Measurements from ENCODE around the gene SLC37A2.

The SLC37A2 gene

DNA sequence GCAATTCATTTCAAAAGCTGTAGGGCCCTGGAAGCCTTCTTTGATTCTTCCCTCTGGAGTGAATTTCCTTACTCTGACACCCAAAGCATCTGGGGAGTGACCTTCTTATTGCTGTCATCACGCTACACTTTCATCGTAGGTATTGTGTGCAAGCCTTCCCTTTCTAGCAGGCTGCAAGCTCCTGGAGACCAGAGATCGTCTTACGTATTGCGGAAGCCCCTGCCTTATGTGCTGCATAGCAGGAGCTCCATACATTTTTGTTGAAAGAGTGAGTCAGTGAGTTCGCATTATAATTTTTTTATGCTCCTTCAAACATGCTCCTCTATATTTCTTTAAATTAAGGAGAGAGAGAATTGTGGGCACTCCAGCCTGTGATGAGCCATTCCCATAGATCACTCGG lies 69.5 kb downstream of the SLC37A2 start:
- no peak overlapping the region for H3K14ac ChIP-seq (ENCODE audit: low read length)
- peak in 1 of 2 donors; percentile 17 for DNase-seq
- H3K36me3 ChIP-seq (ENCODE audit: control insufficient read depth in 1 of 2, insufficient read depth in 2 of 2, low read length in 2 of 2): no peaks in the 10 kb centered on the region
- no peak overlapping the region for H4K12ac ChIP-seq (ENCODE audit: low read depth, low read length)
- H2AFZ ChIP-seq (ENCODE audit: insufficient read depth, low read length, poor library complexity): no peak overlapping the region
- no peak overlapping the region for H2BK5ac ChIP-seq (ENCODE audit: low read depth, low read length, poor library complexity)
- no peak overlapping the region for H2AK5ac ChIP-seq (ENCODE audit: low read length)
- no peak overlapping the region for H3K18ac ChIP-seq (ENCODE audit: low read length)
- no peak overlapping the region for H4K8ac ChIP-seq (ENCODE audit: low read depth, low read length)
- no peak overlapping the region for H2BK12ac ChIP-seq (ENCODE audit: low read length)
- H3K27me3 ChIP-seq (ENCODE audit: insufficient read depth, low read length): no peaks in the 10 kb centered on the region
- no peak overlapping the region for H3K4me3 ChIP-seq (ENCODE audit: low read depth, low read length)
- H3K23ac ChIP-seq (ENCODE audit: low read length): no peak overlapping the region
- H3K4me2 ChIP-seq (ENCODE audit: low read length): no peak overlapping the region
- H3K9ac ChIP-seq (ENCODE audit: low read length): no peak overlapping the region
- H3K79me1 ChIP-seq (ENCODE audit: low read length): no peaks in the 10 kb centered on the region
- H3K4me1 ChIP-seq (ENCODE audit: control insufficient read depth in 1 of 2, insufficient read depth in 2 of 2, low read length in 2 of 2): no peaks in the 10 kb centered on the region
- H3K27ac ChIP-seq (ENCODE audit: low read depth, low read length): no peak overlapping the region
- H3K9me3 ChIP-seq (ENCODE audit: insufficient read depth, low read depth, low read length): no peaks in the 10 kb centered on the region
- no CpG with 5 or more reads among the region's 7 CpGs for WGBS (ENCODE audit: extremely low coverage, insufficient coverage, insufficient read length)
- no peak overlapping the region for H4K91ac ChIP-seq (ENCODE audit: low read depth, low read length)
- H2BK120ac ChIP-seq (ENCODE audit: insufficient read depth, low read length, poor library complexity): no peak overlapping the region
- no peaks in the 10 kb centered on the region for H3K79me2 ChIP-seq (ENCODE audit: control insufficient read depth, insufficient read depth, low read length, poor library complexity)
- no peak overlapping the region for H3K4ac ChIP-seq (ENCODE audit: low read depth, low read length)

DNA sequence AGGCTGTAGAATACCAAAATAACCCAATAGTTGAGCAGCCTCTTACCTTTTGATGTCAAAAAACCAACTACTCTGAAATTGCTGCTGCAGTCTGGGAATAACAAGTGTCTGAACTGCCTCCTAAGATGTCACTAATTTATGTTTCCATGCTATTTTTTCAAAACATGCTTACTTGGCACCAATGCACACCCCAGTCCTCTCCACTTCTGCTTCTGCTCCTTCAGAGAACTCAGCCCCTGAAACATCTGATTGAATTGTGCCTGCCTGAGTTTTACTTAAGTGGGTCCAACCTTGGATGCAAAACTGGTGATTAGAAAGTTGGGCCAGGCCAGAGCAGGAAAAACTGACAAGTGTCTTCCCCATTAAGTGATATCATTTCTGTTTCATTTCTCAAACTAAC lies 72.9 kb downstream of the SLC37A2 start:
- Histone ChIP-seq H3K27ac (ENCODE audit: low read depth, low read length) (no peak overlapping the region), H3K18ac (ENCODE audit: low read length) (no peak overlapping the region), H2BK120ac (ENCODE audit: insufficient read depth, low read length, poor library complexity) (no peak overlapping the region), H3K14ac (ENCODE audit: low read length) (no peak overlapping the region), H3K9me3 (ENCODE audit: insufficient read depth, low read depth, low read length) (peaks cover 2% of the 10 kb centered on the region), H3K4me2 (ENCODE audit: low read length) (no peak overlapping the region), H2BK5ac (ENCODE audit: low read depth, low read length, poor library complexity) (no peak overlapping the region), H3K79me2 (ENCODE audit: control insufficient read depth, insufficient read depth, low read length, poor library complexity) (no peaks in the 10 kb centered on the region), H4K12ac (ENCODE audit: low read depth, low read length) (no peak overlapping the region), H4K8ac (ENCODE audit: low read depth, low read length) (no peak overlapping the region), H3K79me1 (ENCODE audit: low read length) (no peaks in the 10 kb centered on the region), H3K36me3 (ENCODE audit: control insufficient read depth in 1 of 2, insufficient read depth in 2 of 2, low read length in 2 of 2) (no peaks in the 10 kb centered on the region), H4K91ac (ENCODE audit: low read depth, low read length) (no peak overlapping the region), H3K4ac (ENCODE audit: low read depth, low read length) (no peak overlapping the region), H2BK12ac (ENCODE audit: low read length) (no peak overlapping the region), H3K9ac (ENCODE audit: low read length) (no peak overlapping the region), H3K27me3 (ENCODE audit: insufficient read depth, low read length) (peaks cover 4% of the 10 kb centered on the region), H2AK5ac (ENCODE audit: low read length) (no peak overlapping the region), H3K4me3 (ENCODE audit: low read depth, low read length) (no peak overlapping the region), H3K4me1 (ENCODE audit: control insufficient read depth in 1 of 2, insufficient read depth in 2 of 2, low read length in 2 of 2) (no peaks in the 10 kb centered on the region), H3K23ac (ENCODE audit: low read length) (no peak overlapping the region), H2AFZ (ENCODE audit: insufficient read depth, low read length, poor library complexity) (no peak overlapping the region)
- DNase-seq: no peak

DNA sequence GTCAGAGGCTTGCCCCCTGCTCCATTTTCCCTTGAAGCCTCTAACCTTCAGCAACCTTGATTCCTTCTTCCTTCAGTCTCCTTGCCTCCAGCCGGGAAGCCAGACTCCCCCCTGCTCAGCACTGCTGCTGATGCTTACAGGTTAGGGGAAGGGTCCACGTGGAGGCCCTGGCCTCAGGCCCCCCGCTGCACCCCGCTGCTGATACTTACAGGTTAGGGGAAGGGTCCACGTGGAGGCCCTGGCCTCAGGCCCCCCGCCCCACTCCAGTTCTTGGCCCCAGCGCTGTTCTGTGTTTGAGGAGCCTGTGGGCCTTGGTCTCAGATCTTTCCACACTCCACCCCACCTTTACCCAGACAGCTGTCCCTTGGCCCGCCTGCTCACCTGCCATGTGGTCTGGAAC lies 75.9 kb downstream of the SLC37A2 start:
- no peak overlapping the region for H3K14ac ChIP-seq (ENCODE audit: low read length)
- H3K27ac ChIP-seq (ENCODE audit: low read depth, low read length): no peak overlapping the region
- no peak overlapping the region for H3K23ac ChIP-seq (ENCODE audit: low read length)
- no peak overlapping the region for H2BK12ac ChIP-seq (ENCODE audit: low read length)
- no peak overlapping the region for H2AK5ac ChIP-seq (ENCODE audit: low read length)
- no peaks in the 10 kb centered on the region for H3K36me3 ChIP-seq (ENCODE audit: control insufficient read depth in 1 of 2, insufficient read depth in 2 of 2, low read length in 2 of 2)
- peaks cover 4% of the 10 kb centered on the region for H3K27me3 ChIP-seq (ENCODE audit: insufficient read depth, low read length)
- no peak overlapping the region for H2BK120ac ChIP-seq (ENCODE audit: insufficient read depth, low read length, poor library complexity)
- H3K9ac ChIP-seq (ENCODE audit: low read length): no peak overlapping the region
- no peak overlapping the region for H2BK5ac ChIP-seq (ENCODE audit: low read depth, low read length, poor library complexity)
- H3K4ac ChIP-seq (ENCODE audit: low read depth, low read length): no peak overlapping the region
- no peak overlapping the region for H3K4me3 ChIP-seq (ENCODE audit: low read depth, low read length)
- WGBS (ENCODE audit: extremely low coverage, insufficient coverage, insufficient read length): no CpG with 5 or more reads among the region's 8 CpGs
- H3K4me2 ChIP-seq (ENCODE audit: low read length): no peak overlapping the region
- no peaks in the 10 kb centered on the region for H3K4me1 ChIP-seq (ENCODE audit: control insufficient read depth in 1 of 2, insufficient read depth in 2 of 2, low read length in 2 of 2)
- no peak overlapping the region for H4K91ac ChIP-seq (ENCODE audit: low read depth, low read length)
- no peak overlapping the region for H4K12ac ChIP-seq (ENCODE audit: low read depth, low read length)
- DNase-seq: no peak
- H3K79me1 ChIP-seq (ENCODE audit: low read length): no peaks in the 10 kb centered on the region
- no peak overlapping the region for H4K8ac ChIP-seq (ENCODE audit: low read depth, low read length)
- no peak overlapping the region for H2AFZ ChIP-seq (ENCODE audit: insufficient read depth, low read length, poor library complexity)
- no peaks in the 10 kb centered on the region for H3K79me2 ChIP-seq (ENCODE audit: control insufficient read depth, insufficient read depth, low read length, poor library complexity)
- H3K18ac ChIP-seq (ENCODE audit: low read length): no peak overlapping the region
- H3K9me3 ChIP-seq (ENCODE audit: insufficient read depth, low read depth, low read length): peaks cover 2% of the 10 kb centered on the region

DNA sequence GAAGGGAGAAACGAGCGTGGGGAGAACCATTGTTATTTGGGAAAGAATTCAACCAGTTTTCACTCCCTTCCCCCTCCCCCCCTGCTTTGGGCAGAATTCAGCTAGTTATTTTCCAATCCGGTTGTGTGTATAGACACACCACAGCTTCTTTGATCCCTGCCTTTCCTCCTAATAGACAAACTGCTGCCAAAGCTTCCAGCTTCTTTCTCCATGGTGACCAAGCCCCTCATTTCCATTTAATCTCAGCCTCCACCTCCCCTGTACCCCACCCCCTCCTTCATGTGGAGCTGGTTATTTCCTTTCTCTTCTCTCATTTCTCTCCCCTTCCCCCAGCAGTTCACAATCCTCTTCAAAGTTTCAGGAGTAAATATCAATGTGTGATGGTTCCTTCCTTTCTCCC lies 76.7 kb downstream of the SLC37A2 start:
- WGBS (ENCODE audit: extremely low coverage, insufficient coverage, insufficient read length): no CpG with 5 or more reads among the region's 3 CpGs
- Histone ChIP-seq H3K27ac (ENCODE audit: low read depth, low read length) (no peak overlapping the region), H3K4me2 (ENCODE audit: low read length) (no peak overlapping the region), H3K4me3 (ENCODE audit: low read depth, low read length) (no peak overlapping the region), H2BK120ac (ENCODE audit: insufficient read depth, low read length, poor library complexity) (no peak overlapping the region), H2BK12ac (ENCODE audit: low read length) (no peak overlapping the region), H3K79me1 (ENCODE audit: low read length) (no peaks in the 10 kb centered on the region), H3K18ac (ENCODE audit: low read length) (no peak overlapping the region), H3K79me2 (ENCODE audit: control insufficient read depth, insufficient read depth, low read length, poor library complexity) (no peaks in the 10 kb centered on the region), H3K4me1 (ENCODE audit: control insufficient read depth in 1 of 2, insufficient read depth in 2 of 2, low read length in 2 of 2) (no peaks in the 10 kb centered on the region), H3K27me3 (ENCODE audit: insufficient read depth, low read length) (peaks cover 4% of the 10 kb centered on the region), H4K91ac (ENCODE audit: low read depth, low read length) (no peak overlapping the region), H3K36me3 (ENCODE audit: control insufficient read depth in 1 of 2, insufficient read depth in 2 of 2, low read length in 2 of 2) (no peaks in the 10 kb centered on the region), H3K23ac (ENCODE audit: low read length) (no peak overlapping the region), H3K4ac (ENCODE audit: low read depth, low read length) (no peak overlapping the region), H4K12ac (ENCODE audit: low read depth, low read length) (no peak overlapping the region), H3K9me3 (ENCODE audit: insufficient read depth, low read depth, low read length) (peaks cover 2% of the 10 kb centered on the region), H3K14ac (ENCODE audit: low read length) (no peak overlapping the region), H4K8ac (ENCODE audit: low read depth, low read length) (no peak overlapping the region), H3K9ac (ENCODE audit: low read length) (no peak overlapping the region), H2AK5ac (ENCODE audit: low read length) (no peak overlapping the region), H2BK5ac (ENCODE audit: low read depth, low read length, poor library complexity) (no peak overlapping the region), H2AFZ (ENCODE audit: insufficient read depth, low read length, poor library complexity) (no peak overlapping the region)
- no peak for DNase-seq

Measured in trophoblast cell (in vitro differentiated cells and primary cell).